CD4-positive, alpha-beta T cell treated with Interleukin-21 for 1 hour (primary cell): Measurements from ENCODE around the gene PRDX2.

Experiments used
- DNase-seq: peaks from one replicate; pipeline ENCODE4 v3.0.0-alpha.2; 2020

The PRDX2 gene

GRCh38 chr19:12749938-12750521, 51.6 kb downstream of the PRDX2 start:
- DNase-seq: no peak

- no peak for DNase-seq
Measured at GRCh38 chr19:12748489-12748888, 53.1 kb downstream of the PRDX2 start.
